Measurements from ENCODE around the gene NPAS3.

NPAS3 gene

DNA sequence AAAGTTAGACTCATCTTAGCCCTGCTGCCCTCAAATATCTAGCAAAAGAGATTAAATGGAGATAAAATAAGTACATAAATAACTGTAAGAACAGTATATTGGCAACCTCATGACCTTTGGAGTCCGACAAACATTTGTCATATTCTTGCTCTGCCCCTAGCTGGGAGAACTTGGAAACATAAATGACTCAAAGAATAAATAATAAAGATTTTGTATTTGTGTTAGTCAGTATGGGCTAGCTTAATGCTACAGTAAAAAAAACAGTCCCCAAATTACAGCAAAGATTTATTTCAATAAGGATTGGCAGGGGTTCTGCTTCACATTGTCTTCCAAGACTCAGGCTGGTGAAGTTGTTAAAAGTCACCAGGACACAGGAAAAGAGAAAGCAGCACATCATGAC, 791.5 kb downstream of the NPAS3 start:
- H3K4me3 ChIP-seq = no peak overlapping the region
- H3K9me3 ChIP-seq (ENCODE audit: low read depth, low read length) = no peaks in the 10 kb centered on the region
- H3K36me3 ChIP-seq (ENCODE audit: insufficient read depth, low read length) = no peaks in the 10 kb centered on the region
- H3K27ac ChIP-seq = no peak overlapping the region
- H3K9ac ChIP-seq (ENCODE audit: insufficient read length) = no peak overlapping the region
- TF ChIP-seq POLR2AphosphoS5 (IDR thresholded peaks at IDR 0.05; ENCODE audit: borderline replicate concordance, low read depth, low read length) (no peak), EZH2 (IDR thresholded peaks at IDR 0.05) (no peak), FOXP2 (optimal IDR thresholded peaks at IDR 0.05; ENCODE audit: control extremely low read depth, extremely low read length, insufficient read depth) (no peak)
- DNase-seq (ENCODE audit: low read depth, low spot score) = no peak

DNA sequence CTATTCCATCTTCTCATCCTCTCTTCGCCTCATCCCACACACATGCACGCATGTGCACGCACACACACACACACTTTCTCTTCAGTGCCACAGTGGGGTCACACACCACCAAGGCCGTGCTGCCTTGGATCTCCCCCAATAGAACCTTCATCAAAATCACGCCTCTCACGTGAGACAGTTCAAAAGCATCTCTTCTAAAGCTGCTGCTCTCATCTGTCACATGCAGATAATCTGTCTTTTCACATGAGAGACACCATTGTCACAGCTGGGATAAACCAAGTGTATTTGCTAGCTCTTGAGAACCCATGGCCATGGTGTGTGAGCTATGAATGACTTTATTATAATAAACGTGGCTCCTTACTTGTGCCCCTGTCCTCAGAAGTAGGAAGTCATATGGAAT, 793.5 kb downstream of the NPAS3 start:
- Histone ChIP-seq H3K9ac (ENCODE audit: insufficient read length) (no peak overlapping the region), H3K4me3 (no peak overlapping the region), H3K9me3 (ENCODE audit: low read depth, low read length) (no peaks in the 10 kb centered on the region), H3K36me3 (ENCODE audit: insufficient read depth, low read length) (no peaks in the 10 kb centered on the region), H3K27ac (no peak overlapping the region)
- TF ChIP-seq FOXP2 (optimal IDR thresholded peaks at IDR 0.05; ENCODE audit: control extremely low read depth, extremely low read length, insufficient read depth) = no peak
- no peak for TF ChIP-seq EZH2 (IDR thresholded peaks at IDR 0.05)
- no peak for TF ChIP-seq POLR2AphosphoS5 (IDR thresholded peaks at IDR 0.05; ENCODE audit: borderline replicate concordance, low read depth, low read length)
- no peak for DNase-seq (ENCODE audit: low read depth, low spot score)

DNA sequence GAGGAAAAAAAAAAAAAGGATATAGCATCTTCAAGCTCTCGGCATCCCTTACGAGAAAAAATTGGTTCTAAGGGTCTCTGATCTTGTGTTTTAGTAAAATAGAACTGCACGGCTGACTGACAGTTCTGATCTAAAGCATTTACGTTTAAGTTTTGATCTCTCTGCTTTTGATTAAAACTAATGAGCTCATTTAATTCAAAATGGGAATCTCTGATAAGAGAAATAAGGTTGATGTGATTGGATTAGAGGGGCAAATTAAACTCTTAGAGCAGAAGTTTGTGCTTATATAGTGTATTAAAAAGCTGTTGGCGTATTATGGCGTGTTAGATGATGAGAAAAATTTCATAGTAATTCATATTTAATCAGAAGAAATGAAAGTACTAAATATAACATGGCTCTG, 794.6 kb downstream of the NPAS3 start:
- TF ChIP-seq FOXP2 (optimal IDR thresholded peaks at IDR 0.05; ENCODE audit: control extremely low read depth, extremely low read length, insufficient read depth) (no peak), EZH2 (IDR thresholded peaks at IDR 0.05) (no peak)
- Histone ChIP-seq H3K9me3 (ENCODE audit: low read depth, low read length) (no peaks in the 10 kb centered on the region), H3K36me3 (ENCODE audit: insufficient read depth, low read length) (no peaks in the 10 kb centered on the region), H3K27ac (no peak overlapping the region), H3K9ac (ENCODE audit: insufficient read length) (no peak overlapping the region), H3K4me3 (no peak overlapping the region)
- DNase-seq (ENCODE audit: low read depth, low spot score) = no peak

DNA sequence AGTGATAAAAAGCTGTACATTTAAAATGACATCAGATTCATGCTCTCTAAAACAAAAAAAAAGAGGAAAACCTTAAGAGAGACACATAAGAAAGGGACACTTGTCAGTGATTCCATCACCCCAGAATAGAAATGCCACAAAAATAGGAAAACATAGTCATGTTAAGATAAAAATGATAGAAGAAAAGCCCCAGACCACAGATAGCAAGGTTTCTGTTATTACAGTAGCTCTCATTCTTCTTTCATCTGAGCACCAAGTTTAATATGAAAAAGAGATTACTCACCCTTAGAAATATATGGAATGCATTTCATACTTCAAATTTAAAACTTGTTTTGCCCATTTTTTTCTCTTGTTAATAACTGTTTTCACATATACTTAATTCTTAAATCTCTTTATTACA, 795.0 kb downstream of the NPAS3 start:
- no peak for DNase-seq (ENCODE audit: low read depth, low spot score)
- no peak overlapping the region for H3K27ac ChIP-seq
- H3K4me3 ChIP-seq = no peak overlapping the region
- H3K9ac ChIP-seq (ENCODE audit: insufficient read length) = no peak overlapping the region
- H3K9me3 ChIP-seq (ENCODE audit: low read depth, low read length) = no peaks in the 10 kb centered on the region
- no peak for TF ChIP-seq POLR2AphosphoS5 (IDR thresholded peaks at IDR 0.05; ENCODE audit: borderline replicate concordance, low read depth, low read length)
- no peaks in the 10 kb centered on the region for H3K36me3 ChIP-seq (ENCODE audit: insufficient read depth, low read length)

DNA sequence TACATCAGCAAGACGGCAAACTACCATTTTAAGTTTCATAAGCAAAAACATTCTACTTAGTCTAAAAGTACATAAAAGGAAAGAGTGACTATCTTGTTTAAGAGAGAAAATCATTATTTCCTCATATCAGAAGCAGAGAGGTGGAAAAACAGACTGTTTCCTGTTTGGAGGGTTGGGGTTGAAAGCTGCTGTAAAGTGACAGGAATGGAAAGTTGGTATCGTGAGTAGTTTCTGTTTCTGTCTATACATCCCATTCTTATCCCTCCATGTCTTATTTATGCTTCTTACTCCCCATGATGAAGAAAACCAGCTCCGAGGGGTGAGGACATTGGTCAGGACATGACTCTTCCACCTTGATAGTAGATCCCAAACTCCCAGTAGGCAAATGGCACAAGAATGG, 795.7 kb downstream of the NPAS3 start:
- Histone ChIP-seq H3K9ac (ENCODE audit: insufficient read length) (no peak overlapping the region), H3K36me3 (ENCODE audit: insufficient read depth, low read length) (no peaks in the 10 kb centered on the region), H3K4me3 (no peak overlapping the region), H3K9me3 (ENCODE audit: low read depth, low read length) (no peaks in the 10 kb centered on the region), H3K27ac (no peak overlapping the region)
- no peak for DNase-seq (ENCODE audit: low read depth, low spot score)
- TF ChIP-seq EZH2 (IDR thresholded peaks at IDR 0.05) = no peak
- TF ChIP-seq FOXP2 (optimal IDR thresholded peaks at IDR 0.05; ENCODE audit: control extremely low read depth, extremely low read length, insufficient read depth) = no peak
- no peak for TF ChIP-seq POLR2AphosphoS5 (IDR thresholded peaks at IDR 0.05; ENCODE audit: borderline replicate concordance, low read depth, low read length)

DNA sequence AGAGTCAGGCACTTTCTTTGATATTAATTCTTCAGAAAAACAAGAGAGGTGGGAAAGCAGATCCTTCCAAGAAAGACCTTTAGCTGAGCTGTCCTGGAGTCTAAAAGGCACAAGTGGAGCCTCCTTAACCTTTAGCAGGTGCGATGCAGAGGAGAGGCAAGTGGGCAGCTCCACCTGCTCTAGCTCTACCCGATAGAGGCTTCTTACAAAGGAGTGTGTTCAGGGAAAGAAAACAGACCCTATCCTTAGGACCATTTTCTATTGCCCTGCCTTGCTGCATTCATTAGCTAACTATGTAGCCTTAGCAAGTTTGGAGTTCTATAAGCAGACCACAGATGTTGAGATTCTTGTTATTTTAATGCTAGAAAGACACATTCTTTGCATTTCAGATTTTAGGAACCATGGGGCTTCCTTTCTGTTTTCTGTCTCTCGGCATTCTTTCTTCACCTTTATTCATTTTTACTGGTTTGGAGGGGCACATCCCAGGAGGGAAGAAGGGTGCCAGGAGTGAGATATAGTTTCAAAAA, 797.7 kb downstream of the NPAS3 start:
- no peak overlapping the region for H3K27ac ChIP-seq
- H3K9ac ChIP-seq (ENCODE audit: insufficient read length) = no peak overlapping the region
- no peaks in the 10 kb centered on the region for H3K36me3 ChIP-seq (ENCODE audit: insufficient read depth, low read length)
- TF ChIP-seq FOXP2 (optimal IDR thresholded peaks at IDR 0.05; ENCODE audit: control extremely low read depth, extremely low read length, insufficient read depth) (no peak), EZH2 (IDR thresholded peaks at IDR 0.05) (no peak), POLR2AphosphoS5 (IDR thresholded peaks at IDR 0.05; ENCODE audit: borderline replicate concordance, low read depth, low read length) (no peak)
- H3K9me3 ChIP-seq (ENCODE audit: low read depth, low read length) = no peaks in the 10 kb centered on the region
- H3K4me3 ChIP-seq = no peak overlapping the region
- no peak for DNase-seq (ENCODE audit: low read depth, low spot score)

DNA sequence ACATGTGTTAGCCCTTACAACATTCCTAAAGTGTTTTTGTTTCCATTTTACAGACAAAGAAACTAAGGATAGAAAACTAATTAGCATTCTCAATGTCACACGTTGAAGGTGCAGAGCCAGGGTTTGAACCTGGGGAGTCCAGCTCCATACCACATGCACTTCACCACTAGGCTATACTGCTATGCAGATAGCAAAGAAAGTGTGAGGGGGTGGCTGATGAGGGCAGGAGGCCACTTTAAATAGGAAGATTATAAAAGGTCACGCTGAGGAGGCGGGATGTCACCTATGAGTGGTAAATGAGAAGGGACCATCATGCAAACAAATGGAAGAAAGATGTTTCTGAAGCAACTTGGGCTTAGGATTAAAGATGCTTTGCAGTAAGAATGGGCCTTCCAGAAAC, 798.3 kb downstream of the NPAS3 start:
- H3K9ac ChIP-seq (ENCODE audit: insufficient read length) = no peak overlapping the region
- no peak for DNase-seq (ENCODE audit: low read depth, low spot score)
- TF ChIP-seq POLR2AphosphoS5 (IDR thresholded peaks at IDR 0.05; ENCODE audit: borderline replicate concordance, low read depth, low read length) = no peak
- TF ChIP-seq FOXP2 (optimal IDR thresholded peaks at IDR 0.05; ENCODE audit: control extremely low read depth, extremely low read length, insufficient read depth) = no peak
- no peak for TF ChIP-seq EZH2 (IDR thresholded peaks at IDR 0.05)

DNA sequence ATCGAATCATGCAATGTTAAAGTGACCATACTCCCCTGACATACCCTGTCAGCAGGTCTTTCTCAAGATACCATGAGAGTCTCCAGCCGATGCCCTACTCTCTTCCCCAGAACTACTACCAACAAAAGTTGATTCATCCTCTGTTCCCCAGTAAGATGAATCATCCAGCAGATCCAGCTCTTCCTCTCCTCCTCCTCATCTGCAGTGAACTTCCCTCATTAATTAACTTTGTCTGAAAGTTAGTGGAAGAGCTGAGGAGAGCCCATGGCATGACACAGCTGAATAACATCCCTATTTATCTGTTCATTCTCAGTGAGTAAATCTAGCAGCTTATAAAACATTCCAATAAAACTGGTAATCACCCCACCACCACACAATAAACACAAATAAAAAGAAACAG, 798.8 kb downstream of the NPAS3 start:
- no peak overlapping the region for H3K4me3 ChIP-seq
- H3K9ac ChIP-seq (ENCODE audit: insufficient read length) = no peak overlapping the region
- H3K27ac ChIP-seq = no peak overlapping the region
- DNase-seq (ENCODE audit: low read depth, low spot score) = no peak
- no peaks in the 10 kb centered on the region for H3K36me3 ChIP-seq (ENCODE audit: insufficient read depth, low read length)
- H3K9me3 ChIP-seq (ENCODE audit: low read depth, low read length) = no peaks in the 10 kb centered on the region
- TF ChIP-seq POLR2AphosphoS5 (IDR thresholded peaks at IDR 0.05; ENCODE audit: borderline replicate concordance, low read depth, low read length) = no peak
- no peak for TF ChIP-seq EZH2 (IDR thresholded peaks at IDR 0.05)
- no peak for TF ChIP-seq FOXP2 (optimal IDR thresholded peaks at IDR 0.05; ENCODE audit: control extremely low read depth, extremely low read length, insufficient read depth)

More for the DNA sequence above, 798.3 kb downstream of the NPAS3 start:
- H3K36me3 ChIP-seq (ENCODE audit: insufficient read depth, low read length) = no peaks in the 10 kb centered on the region
- H3K27ac ChIP-seq = no peak overlapping the region
- no peak overlapping the region for H3K4me3 ChIP-seq
- no peaks in the 10 kb centered on the region for H3K9me3 ChIP-seq (ENCODE audit: low read depth, low read length)

DNA sequence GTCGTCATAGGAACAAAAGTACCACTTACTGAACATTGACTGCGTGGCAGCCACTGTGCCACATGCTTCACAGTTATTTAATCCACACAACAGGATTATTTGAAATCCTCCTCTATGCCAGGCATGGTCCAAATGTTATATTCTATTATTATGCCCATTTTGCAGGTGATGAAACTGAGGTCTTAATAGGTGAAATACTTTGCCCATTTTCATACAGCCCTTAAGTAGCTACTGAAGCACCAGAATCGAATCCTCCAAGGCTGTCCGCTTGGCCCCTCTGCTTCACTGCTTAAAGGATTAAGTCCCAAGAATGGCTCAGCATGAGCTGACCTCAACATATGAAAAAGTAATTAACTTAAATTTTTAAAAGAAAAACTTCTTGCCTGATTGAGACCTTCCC, 799.4 kb downstream of the NPAS3 start:
- no peak overlapping the region for H3K9ac ChIP-seq (ENCODE audit: insufficient read length)
- no peaks in the 10 kb centered on the region for H3K36me3 ChIP-seq (ENCODE audit: insufficient read depth, low read length)
- no peak for TF ChIP-seq FOXP2 (optimal IDR thresholded peaks at IDR 0.05; ENCODE audit: control extremely low read depth, extremely low read length, insufficient read depth)
- no peak for TF ChIP-seq EZH2 (IDR thresholded peaks at IDR 0.05)
- no peak for TF ChIP-seq POLR2AphosphoS5 (IDR thresholded peaks at IDR 0.05; ENCODE audit: borderline replicate concordance, low read depth, low read length)
- no peaks in the 10 kb centered on the region for H3K9me3 ChIP-seq (ENCODE audit: low read depth, low read length)
- no peak overlapping the region for H3K4me3 ChIP-seq
- H3K27ac ChIP-seq = no peak overlapping the region
- no peak for DNase-seq (ENCODE audit: low read depth, low spot score)
